Measurements from ENCODE around the gene LDLRAD3.

Gene LDLRAD3

DNA sequence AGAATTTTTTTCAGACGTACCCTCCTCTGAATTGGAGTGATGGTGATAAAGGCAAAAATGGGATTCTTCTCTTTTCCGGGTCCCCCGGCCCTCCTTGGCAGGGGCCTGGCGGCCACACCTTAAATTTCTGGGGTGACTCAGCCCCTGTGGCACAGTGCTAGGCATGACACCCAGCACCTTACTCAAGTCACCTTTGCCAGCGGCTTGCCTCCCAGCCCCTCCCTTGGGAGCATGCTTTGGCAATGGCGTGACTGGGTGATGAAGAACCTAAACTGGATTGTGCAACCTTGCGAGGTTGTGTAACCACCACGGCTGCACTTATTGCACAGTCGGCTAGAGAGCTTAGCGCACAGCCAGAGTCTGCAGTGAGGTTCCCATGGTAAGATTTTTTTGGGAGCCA, 16.2 kb upstream of the LDLRAD3 start:
- no peak for DNase-seq (ENCODE audit: low spot score)

- DNase-seq (ENCODE audit: low spot score), result no peak
Observed at GRCh38 chr11:35928688-35929395, 15.0 kb upstream of the LDLRAD3 start.

GRCh38 chr11:35930466-35930865, 13.4 kb upstream of the LDLRAD3 start:
- DNase-seq (ENCODE audit: low spot score), result no peak

GRCh38 chr11:35932121-35932520, 11.7 kb upstream of the LDLRAD3 start:
- no peak for DNase-seq (ENCODE audit: low spot score)

DNA sequence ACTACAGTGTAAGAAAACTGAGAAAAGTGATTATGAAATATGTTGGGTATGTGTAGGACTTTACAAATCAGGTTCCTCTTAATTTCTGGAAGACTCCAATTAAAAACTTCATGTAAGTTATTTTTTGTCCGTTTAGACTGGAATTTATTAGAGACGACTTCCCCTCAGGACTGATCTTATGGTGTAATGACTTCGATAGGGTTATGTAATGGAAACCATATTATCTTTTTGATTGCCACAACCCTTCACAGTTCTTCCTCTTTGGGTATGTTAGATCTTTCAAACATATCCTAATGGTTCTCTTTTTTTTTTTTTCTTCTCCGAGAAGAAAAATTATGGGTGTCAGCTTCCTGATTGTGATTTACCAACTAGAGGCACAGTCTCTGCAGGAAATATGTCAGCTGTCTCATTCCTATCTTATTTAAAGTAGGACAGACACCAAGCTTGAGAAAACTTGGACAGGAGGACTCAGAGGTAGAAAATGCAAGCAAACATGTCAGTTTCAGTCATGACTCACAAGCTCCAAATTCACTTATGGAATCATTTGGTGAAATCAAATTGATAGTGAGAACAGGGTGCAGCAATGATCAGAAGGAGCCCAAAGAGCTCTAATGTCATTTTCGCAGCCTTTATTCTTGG, 11.1 kb upstream of the LDLRAD3 start:
- no peak for DNase-seq (ENCODE audit: low spot score)

- no peak for DNase-seq (ENCODE audit: low spot score)
Observed at GRCh38 chr11:35933320-35933871, 10.5 kb upstream of the LDLRAD3 start.

GRCh38 chr11:35934271-35934670, 9.6 kb upstream of the LDLRAD3 start:
- DNase-seq (ENCODE audit: low spot score), result no peak

DNA sequence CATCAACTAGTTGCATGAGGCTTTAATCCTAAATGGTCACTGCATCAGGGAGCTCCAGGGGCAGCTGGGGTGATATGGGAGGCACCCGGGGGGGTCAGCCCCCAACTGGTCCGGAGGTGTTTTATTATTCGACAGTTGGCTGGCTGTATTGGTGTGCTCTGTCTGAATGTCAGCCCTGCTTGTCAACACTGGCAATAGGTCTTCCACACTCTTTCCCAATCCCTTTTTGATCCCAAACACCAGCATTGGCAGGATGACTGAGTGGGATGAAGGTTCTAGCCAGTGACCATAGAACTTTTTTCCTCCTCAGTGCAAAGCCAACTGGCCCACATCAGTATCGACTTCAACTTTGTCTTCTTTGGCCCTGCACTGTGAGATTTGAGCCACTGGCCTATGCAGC, 8.9 kb upstream of the LDLRAD3 start:
- DNase-seq (ENCODE audit: low spot score), result no peak

- no peak for DNase-seq (ENCODE audit: low spot score)
Observed at GRCh38 chr11:35935390-35935789, 8.5 kb upstream of the LDLRAD3 start.

DNA sequence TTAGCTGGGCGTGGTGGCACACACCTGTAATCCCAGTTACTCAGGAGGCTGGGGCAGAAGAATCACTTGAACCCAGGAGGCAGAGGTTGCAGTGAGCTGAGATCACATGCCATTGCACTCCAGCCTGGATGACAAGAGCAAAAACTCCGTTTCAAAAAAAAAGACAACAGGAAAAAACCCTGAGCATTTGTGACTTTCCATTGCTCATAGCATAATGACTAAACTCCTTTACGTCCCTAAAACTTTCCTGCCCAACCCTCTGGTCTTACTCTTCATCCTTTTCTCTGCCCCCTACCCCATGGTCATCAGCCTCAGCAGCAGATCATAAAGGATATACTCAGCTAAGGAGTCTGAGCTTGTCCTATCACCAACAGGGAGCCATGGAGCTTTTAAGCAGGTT, 6.8 kb upstream of the LDLRAD3 start:
- DNase-seq (ENCODE audit: low spot score), result no peak

GRCh38 chr11:35937700-35938099, 6.2 kb upstream of the LDLRAD3 start:
- DNase-seq (ENCODE audit: low spot score), result no peak

- no peak for DNase-seq (ENCODE audit: low spot score)
Observed at GRCh38 chr11:35938231-35938630, 5.6 kb upstream of the LDLRAD3 start.

- DNase-seq (ENCODE audit: low spot score), result no peak
Observed at GRCh38 chr11:35943309-35943708, 553 bp upstream of the LDLRAD3 start.

DNA sequence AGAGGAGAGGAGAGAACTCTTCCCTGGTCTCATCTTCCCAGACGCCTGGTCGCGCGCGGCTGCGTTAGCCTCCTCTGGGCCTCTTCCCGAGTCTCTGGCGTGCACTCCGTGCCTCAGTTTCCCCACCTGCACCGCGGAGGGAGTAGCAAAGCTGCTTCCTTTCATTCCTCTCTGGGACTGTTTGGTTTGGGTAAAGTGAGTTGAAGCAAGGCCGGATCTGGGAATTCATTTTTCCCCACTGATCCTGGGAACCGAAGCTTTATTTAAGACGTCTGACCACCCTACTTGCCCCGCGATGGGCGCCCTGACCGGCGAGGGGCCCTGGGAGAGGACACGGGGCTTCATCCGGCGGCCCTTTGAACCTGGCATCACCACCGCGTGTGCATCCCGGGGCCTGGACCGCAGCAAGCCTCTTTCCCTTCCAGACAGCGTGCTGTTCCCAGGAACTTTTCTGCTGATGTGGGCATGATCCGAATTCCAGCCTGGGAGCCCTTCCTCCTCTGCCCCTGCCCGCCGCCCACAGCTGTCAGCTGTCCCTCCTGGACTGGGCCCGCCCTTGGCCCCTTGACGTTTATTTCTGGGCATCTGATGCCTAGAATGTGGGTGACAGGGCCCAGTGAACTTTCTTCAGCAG, 758 bp downstream of the LDLRAD3 start:
- peak; percentile 57 for DNase-seq (ENCODE audit: low spot score)

GRCh38 chr11:35945137-35945518, 1.3 kb downstream of the LDLRAD3 start:
- DNase-seq (ENCODE audit: low spot score), result no peak

DNA sequence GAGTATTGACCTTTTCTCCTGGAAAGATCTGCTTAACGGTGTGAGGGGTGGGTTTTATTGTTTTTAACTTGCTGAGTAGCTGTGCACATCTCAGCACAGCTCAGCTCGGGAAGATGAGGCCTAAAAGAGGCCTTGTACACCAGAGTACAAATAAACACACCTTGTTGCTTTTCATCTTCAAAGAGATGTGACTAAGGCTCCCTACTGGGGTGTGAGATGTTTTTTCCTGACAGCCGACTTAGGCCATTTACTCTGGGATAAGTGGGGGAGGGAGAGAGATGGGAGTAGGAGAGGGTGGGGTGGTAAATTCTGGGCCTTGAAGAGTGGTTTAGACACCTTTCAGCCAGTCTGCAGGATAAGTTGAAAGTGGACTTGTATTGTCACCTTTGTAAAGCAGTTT, 2.9 kb downstream of the LDLRAD3 start:
- no peak for DNase-seq (ENCODE audit: low spot score)

GRCh38 chr11:35947437-35947836, 3.6 kb downstream of the LDLRAD3 start:
- no peak for DNase-seq (ENCODE audit: low spot score)

DNA sequence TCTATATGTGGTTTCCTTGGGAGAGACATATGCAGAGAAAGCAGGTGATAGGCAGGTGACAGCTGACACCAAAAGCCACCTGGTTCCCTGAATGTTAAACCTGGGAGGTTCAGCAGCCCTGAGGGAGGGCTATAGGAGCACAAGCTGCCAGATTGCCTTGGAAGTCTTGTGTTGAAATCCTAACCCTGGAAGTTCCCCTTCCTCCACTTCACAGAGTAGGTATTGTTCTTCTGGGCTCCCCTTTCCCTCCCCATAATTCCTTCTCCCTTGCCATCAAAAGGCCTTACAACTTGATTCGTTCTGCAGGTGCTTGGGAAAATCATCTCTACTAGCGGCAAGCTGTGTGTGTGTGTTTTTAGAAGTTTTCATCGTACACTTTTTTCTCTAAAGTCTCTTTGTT, 5.4 kb downstream of the LDLRAD3 start:
- DNase-seq (ENCODE audit: low spot score), result no peak

DNA sequence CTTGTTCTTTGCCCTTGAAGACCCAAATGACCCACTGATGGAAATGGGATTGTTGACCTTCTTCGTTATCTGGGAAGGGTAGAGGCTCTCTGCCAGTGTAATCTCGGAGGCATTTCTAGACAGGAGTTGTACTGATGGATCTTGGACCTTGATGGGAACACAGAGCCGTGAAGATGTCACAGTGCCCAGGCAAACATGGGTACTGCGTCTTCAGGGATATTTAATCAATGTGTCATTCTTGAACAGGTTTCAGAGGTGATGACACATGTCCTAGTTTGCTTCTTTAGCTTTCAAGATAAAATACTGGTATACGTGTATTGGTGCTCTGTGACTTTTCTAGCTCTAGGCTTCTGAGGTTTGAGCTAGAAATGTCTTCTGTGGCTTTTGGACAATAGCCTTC, 6.2 kb downstream of the LDLRAD3 start:
- no peak for DNase-seq (ENCODE audit: low spot score)

DNA sequence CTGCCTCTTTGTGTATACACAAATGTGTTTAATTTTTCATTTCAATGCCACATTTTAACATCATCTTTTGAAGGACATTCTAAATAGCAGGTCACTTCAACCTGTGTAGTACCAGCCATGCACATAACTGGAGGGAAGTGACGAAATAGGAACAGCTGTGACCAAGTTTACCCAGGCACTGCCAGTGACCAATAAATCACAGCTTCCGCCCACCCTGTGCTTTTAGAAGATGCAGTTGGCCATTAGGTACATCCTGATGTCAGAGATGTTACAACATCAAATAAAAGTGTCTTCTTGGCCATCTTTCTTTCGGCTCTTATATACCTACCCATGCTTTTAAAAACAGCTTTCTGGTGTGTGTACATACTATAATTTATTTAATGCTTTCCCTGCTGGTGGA, 7.8 kb downstream of the LDLRAD3 start:
- no peak for DNase-seq (ENCODE audit: low spot score)

GRCh38 chr11:35953081-35953760, 9.4 kb downstream of the LDLRAD3 start:
- no peak for DNase-seq (ENCODE audit: low spot score)

DNA sequence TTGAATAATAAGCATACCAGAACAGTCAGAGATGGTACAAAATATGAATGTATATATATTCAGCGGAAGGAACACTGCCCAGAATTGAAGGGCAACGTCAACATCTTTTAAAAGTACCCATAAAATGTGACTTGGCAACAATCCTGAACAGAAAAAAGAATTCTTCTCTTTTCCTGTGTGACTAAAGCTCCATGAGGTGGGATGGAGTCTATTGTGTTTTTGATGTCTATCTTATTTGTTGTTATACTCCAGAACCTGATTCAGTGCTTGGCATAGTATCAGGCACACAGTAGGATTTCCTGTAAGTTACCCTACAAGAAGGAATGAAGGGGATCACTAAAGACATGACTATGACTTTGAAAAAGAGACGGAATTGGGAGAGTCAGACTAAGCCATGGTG, 10.3 kb downstream of the LDLRAD3 start:
- DNase-seq (ENCODE audit: low spot score), result no peak

DNA sequence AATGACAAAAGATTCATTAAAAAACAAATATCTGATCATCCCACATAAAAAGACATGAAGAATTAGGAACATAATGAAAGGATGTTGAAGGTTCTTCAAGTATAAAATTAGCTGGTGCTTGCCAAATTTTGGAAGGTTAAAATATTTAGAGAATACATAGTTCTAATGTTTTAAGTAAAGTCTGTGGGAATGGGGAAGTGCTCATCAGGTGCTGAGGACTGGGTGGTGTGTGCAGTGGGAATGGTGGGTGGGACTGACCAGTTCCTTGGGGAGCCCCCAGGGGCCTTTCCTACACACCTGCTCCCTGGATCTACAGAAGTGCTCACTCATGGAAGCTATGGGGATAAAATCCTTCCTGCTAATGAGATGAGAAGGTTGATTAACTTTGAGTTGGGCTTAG, 11.8 kb downstream of the LDLRAD3 start:
- DNase-seq (ENCODE audit: low spot score), result no peak
